SK-N-SH (cell line): ENCODE measurements around the gene RAD51B. TPM values are rescaled to one million over a fixed set of nuclear protein-coding genes. Genes with fewer than 3 reads are reported as not detected.

Experiments used
- CTCF ChIA-PET: fragments of 300-600, 350-600 bp; formaldehyde crosslinking; extraction: SDS; loops from one replicate; lab custom pipeline; 2021; lab: Yijun Ruan, JAX
- POLR2A ChIA-PET: fragments of 350-600 bp; sonication (Branson Sonifier 250); formaldehyde crosslinking; extraction: SDS; loops from one replicate; lab custom pipeline; 2020; ENCODE audit warnings: antibody characterized with exemption, inconsistent platforms; lab: Yijun Ruan, JAX
- DNase-seq: peaks from one replicate; pipeline ENCODE4 v3.0.0; 2012
- H2AFZ ChIP-seq: fragments of 200-600 bp; sonication (generic); 2 replicates; pipeline ENCODE4 v1.8.1; 2016; ENCODE audit warnings: antibody characterized with exemption, mild to moderate bottlenecking, low read depth
- H3F3A ChIP-seq: fragments of 200-600 bp; sonication (generic); replicated peaks from 2 replicates; pipeline ENCODE3; 2016; ENCODE audit warnings: antibody characterized with exemption, mild to moderate bottlenecking; ENCODE audit not compliant: insufficient read depth
- H3K27ac ChIP-seq, 2 experiments: fragments of 200-500 bp in 1 of 2; fragments of 200-600 bp in 1 of 2; sonication (Bioruptor generic) in 1 of 2; sonication (generic), shearing (Covaris generic) in 1 of 2; 2 replicates each; pipeline versions ENCODE4 v1.5.1 to v1.6.1; 2014 to 2016; ENCODE audit warnings: low read depth in 2 of 2, inconsistent platforms in 1 of 2, low read length in 1 of 2, mild to moderate bottlenecking in 1 of 2, mixed read lengths in 1 of 2
- H3K27me3 ChIP-seq: fragments of 200-600 bp; sonication (generic), shearing (Covaris generic); 2 replicates; pipeline ENCODE4 v1.6.1; 2016; ENCODE audit warnings: mixed run types; ENCODE audit not compliant: insufficient read depth
- H3K36me3 ChIP-seq, 2 experiments: fragments of 200-500 bp in 1 of 2; fragments of 200-600 bp in 1 of 2; sonication (Bioruptor generic) in 1 of 2; sonication (generic) in 1 of 2; replicated peaks in 1 of 2; 2 replicates each; pipeline versions ENCODE3 to v1.5.1; 2014 to 2016; ENCODE audit warnings: low read length in 1 of 2, mild to moderate bottlenecking in 1 of 2; ENCODE audit not compliant: insufficient read depth in 2 of 2, control insufficient read depth in 1 of 2
- H3K4me1 ChIP-seq, 2 experiments: fragments of 200-500 bp in 1 of 2; fragments of 200-600 bp in 1 of 2; sonication (Bioruptor generic) in 1 of 2; sonication (generic), shearing (Covaris generic) in 1 of 2; 2 replicates each; pipeline versions ENCODE4 v1.5.1 to v1.6.1; 2014 to 2016; ENCODE audit warnings: low read depth in 1 of 2, low read length in 1 of 2, mixed run types in 1 of 2; ENCODE audit not compliant: insufficient read depth in 2 of 2, control insufficient read depth in 1 of 2
- H3K4me2 ChIP-seq: fragments of 200-600 bp; sonication (generic), shearing (Covaris generic); 2 replicates; pipeline ENCODE4 v1.6.1; 2017; ENCODE audit warnings: mixed run types
- H3K4me3 ChIP-seq, 2 experiments: fragments of 200-500 bp in 1 of 2; fragments of 200-600 bp in 1 of 2; sonication (Bioruptor generic) in 1 of 2; sonication (generic), shearing (Covaris generic) in 1 of 2; 2 replicates each; pipeline versions ENCODE4 v1.5.1 to v1.8.1; 2014 to 2016; ENCODE audit warnings: low read depth in 2 of 2, inconsistent platforms in 1 of 2, low read length in 1 of 2, mild to moderate bottlenecking in 1 of 2, mixed read lengths in 1 of 2, moderate library complexity in 1 of 2
- H3K79me2 ChIP-seq: fragments of 200-600 bp; sonication (generic); 2 replicates; pipeline ENCODE4 v1.8.1; 2017; ENCODE audit warnings: mild to moderate bottlenecking; ENCODE audit not compliant: insufficient read depth
- H3K9ac ChIP-seq: fragments of 200-600 bp; sonication (generic); 2 replicates; pipeline ENCODE4 v1.6.1; 2017; ENCODE audit warnings: mixed run types
- H3K9me2 ChIP-seq: fragments of 200-600 bp; sonication (generic); 2 replicates; pipeline ENCODE4 v1.6.1; 2017; ENCODE audit warnings: mixed run types
- H3K9me3 ChIP-seq: fragments of 200-600 bp; sonication (generic); 2 replicates; pipeline ENCODE4 v1.6.1; 2017; ENCODE audit warnings: mixed run types, mild to moderate bottlenecking, moderate library complexity
- H4K20me1 ChIP-seq: fragments of 200-600 bp; sonication (generic); 2 replicates; pipeline ENCODE4 v1.6.1; 2017; ENCODE audit warnings: mild to moderate bottlenecking, mixed run types; ENCODE audit not compliant: insufficient read depth
- CTCF ChIP-seq: fragments of 200-600 bp; sonication (generic); IDR thresholded peaks from 2 replicates; pipeline ENCODE4 v1.6.1; 2017; ENCODE audit warnings: antibody characterized with exemption, mild to moderate bottlenecking, moderate library complexity
- ELF1 ChIP-seq: IDR thresholded peaks from 2 replicates; pipeline ENCODE4 v1.4.0; 2012
- EP300 ChIP-seq, 2 experiments: IDR thresholded peaks; 2 replicates each; pipeline versions ENCODE4 v1.4.0 to v1.6.1; 2012; ENCODE audit warnings: borderline replicate concordance in 1 of 2, low read depth in 1 of 2, low read length in 1 of 2
- EZH2phosphoT487 ChIP-seq: fragments of 200-600 bp; sonication (generic); IDR thresholded peaks from 2 replicates; pipeline ENCODE4 v1.6.1; 2017; ENCODE audit warnings: low read depth, mixed run types, mild to moderate bottlenecking, antibody characterized with exemption, moderate library complexity, borderline replicate concordance
- FOXJ3 ChIP-seq: sonication (generic); formaldehyde crosslinking; IDR thresholded peaks from 2 replicates; pipeline ENCODE4 v1.5.1; 2020; ENCODE audit warnings: mild to moderate bottlenecking, missing genetic modification reagents
- FOXM1 ChIP-seq: IDR thresholded peaks from 2 replicates; pipeline ENCODE4 v1.4.0; 2012; ENCODE audit warnings: low read depth, mild to moderate bottlenecking
- GATA2 ChIP-seq: sonication (generic); formaldehyde crosslinking; IDR thresholded peaks from 2 replicates; pipeline ENCODE4 v1.5.0; 2020; ENCODE audit warnings: mild to moderate bottlenecking, missing genetic modification reagents
- IRF3 ChIP-seq: fragments of 150-350 bp; IDR thresholded peaks from 2 replicates; pipeline ENCODE4 v1.6.1; 2016; ENCODE audit warnings: mild to moderate bottlenecking, low read depth, low read length
- JUND ChIP-seq: IDR thresholded peaks from 2 replicates; pipeline ENCODE4 v1.4.0; 2012
- MEF2A ChIP-seq: IDR thresholded peaks from 2 replicates; pipeline ENCODE4 v1.4.0; 2012; ENCODE audit warnings: low read depth, borderline replicate concordance
- MXI1 ChIP-seq: IDR thresholded peaks from 2 replicates; pipeline ENCODE4 v1.6.1; 2012; ENCODE audit warnings: mild to moderate bottlenecking, low read depth, low read length, improper control_type of control experiment
- POLR2AphosphoS5 ChIP-seq: IDR thresholded peaks from 2 replicates; pipeline ENCODE4 v1.6.1; 2012; ENCODE audit warnings: low read depth, low read length
- RAD21 ChIP-seq: IDR thresholded peaks from 2 replicates; pipeline ENCODE4 v1.6.1; 2012; ENCODE audit warnings: mild to moderate bottlenecking, low read length
- REST ChIP-seq: IDR thresholded peaks from 2 replicates; pipeline ENCODE4 v1.6.1; 2012; ENCODE audit warnings: mild to moderate bottlenecking, low read depth, low read length, moderate library complexity
- SMC3 ChIP-seq: IDR thresholded peaks from 2 replicates; pipeline ENCODE4 v1.6.1; 2012; ENCODE audit warnings: low read depth, low read length, improper control_type of control experiment
- TCF12 ChIP-seq: IDR thresholded peaks from 2 replicates; pipeline ENCODE4 v1.4.0; 2012
- TEAD4 ChIP-seq: IDR thresholded peaks from 2 replicates; pipeline ENCODE4 v1.4.0; 2012; ENCODE audit warnings: mild to moderate bottlenecking, borderline replicate concordance; ENCODE audit not compliant: insufficient read depth
- YY1 ChIP-seq: IDR thresholded peaks from 2 replicates; pipeline ENCODE4 v1.4.0; 2012; ENCODE audit warnings: low read depth, mild to moderate bottlenecking
- WGBS: methylation state at CpG from one replicate; pipeline ENCODE4 v1.1.6; 2017; ENCODE audit warnings: low lambda C conversion rate; 5-methylcytosine and 5-hydroxymethylcytosine counted together
- polyA plus RNA-seq, 3 experiments: library from polyadenylated mRNA; depleted of rRNA; stranded (reverse); fragments of >200 nt; gene quantifications; 2 replicates each; pipeline ENCODE4 v1.2.3, GENCODE V29; 2012
- TF ChIP-seq, protein P1 (sequence below): IDR thresholded peaks from 2 replicates; pipeline ENCODE4 v1.4.0; 2012; ENCODE audit warnings: low read depth, borderline replicate concordance
- TF ChIP-seq, protein P2 (sequence below): IDR thresholded peaks from 2 replicates; pipeline ENCODE4 v1.4.0; 2012; ENCODE audit warnings: low read depth

RAD51B gene
- polyA plus RNA-seq, 1 of the 3 experiments (the other 2 are of a cell fraction) = 6.0 TPM

DNA sequence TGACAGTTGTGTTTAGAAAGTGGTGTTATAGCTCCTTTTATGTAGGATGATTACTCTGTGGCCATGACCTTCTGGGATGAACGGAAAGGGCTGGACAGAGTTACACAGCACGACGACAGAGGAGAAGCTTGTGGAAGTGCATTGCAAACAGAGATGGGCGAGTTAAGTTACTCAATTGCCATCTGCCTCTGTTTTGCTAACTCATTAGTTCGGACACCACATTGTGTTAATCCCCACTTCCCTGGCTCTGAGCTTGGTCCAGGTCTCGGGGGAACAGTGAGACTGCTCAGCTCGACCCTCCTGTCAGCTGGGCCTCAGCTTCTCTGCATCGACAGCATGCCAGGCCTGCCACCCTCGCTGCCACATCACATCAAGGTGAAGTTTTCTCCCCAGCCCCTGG is 565.3 kb downstream of the RAD51B start:
- TF ChIP-seq, protein P1, sequence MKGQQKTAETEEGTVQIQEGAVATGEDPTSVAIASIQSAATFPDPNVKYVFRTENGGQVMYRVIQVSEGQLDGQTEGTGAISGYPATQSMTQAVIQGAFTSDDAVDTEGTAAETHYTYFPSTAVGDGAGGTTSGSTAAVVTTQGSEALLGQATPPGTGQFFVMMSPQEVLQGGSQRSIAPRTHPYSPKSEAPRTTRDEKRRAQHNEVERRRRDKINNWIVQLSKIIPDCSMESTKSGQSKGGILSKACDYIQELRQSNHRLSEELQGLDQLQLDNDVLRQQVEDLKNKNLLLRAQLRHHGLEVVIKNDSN = no peak
- TF ChIP-seq EZH2phosphoT487 (no peak), POLR2AphosphoS5 (no peak), CTCF (no peak), SMC3 (no peak), MEF2A (no peak), FOXM1 (no peak), GATA2 (CRISPR knock-in tag) (no peak), YY1 (no peak), TCF12 (no peak), REST (no peak), MXI1 (no peak), IRF3 (no peak), FOXJ3 (CRISPR knock-in tag) (no peak), EP300 (IDR thresholded peaks at IDR 0.05; ENCODE audit: borderline replicate concordance in 1 of 2, low read depth in 1 of 2, low read length in 1 of 2) (no peak), TEAD4 (no peak), ELF1 (no peak), JUND (no peak), RAD21 (no peak)
- TF ChIP-seq, protein P2, sequence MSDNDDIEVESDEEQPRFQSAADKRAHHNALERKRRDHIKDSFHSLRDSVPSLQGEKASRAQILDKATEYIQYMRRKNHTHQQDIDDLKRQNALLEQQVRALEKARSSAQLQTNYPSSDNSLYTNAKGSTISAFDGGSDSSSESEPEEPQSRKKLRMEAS = no peak
- TF ChIP-seq, all 33 proteins: peak for 0

More for the DNA sequence above, 565.3 kb downstream of the RAD51B start:
- H2AFZ ChIP-seq = no peak overlapping the region
- H3K27me3 ChIP-seq = no peaks in the 10 kb centered on the region
- H4K20me1 ChIP-seq = no peaks in the 10 kb centered on the region
- peaks cover 3% of the 10 kb centered on the region for H3F3A ChIP-seq
- ChIA-PET CTCF (interaction anchor here (1.2 kb wide), 1 partner anchor 433 kb away, joined by 4 read pairs; no protein-coding TSS in a partner anchor), POLR2A (no interaction called here)
- peaks cover 21 to 26% of the 10 kb centered on the region in 2 experiments; a peak in 3 of 4 replicates for H3K4me1 ChIP-seq
- H3K36me3 ChIP-seq = no peaks in the 10 kb centered on the region
- no peak overlapping the region for H3K9ac ChIP-seq
- H3K9me3 ChIP-seq = no peaks in the 10 kb centered on the region
- H3K9me2 ChIP-seq = no peaks in the 10 kb centered on the region
- no peaks in the 10 kb centered on the region for H3K79me2 ChIP-seq
- WGBS = 94% methylated on average over 7 of the region's 9 CpGs
- H3K4me2 ChIP-seq = no peak overlapping the region
- H3K4me3 ChIP-seq = no peak overlapping the region
- no peak for DNase-seq
- no peak overlapping the region for H3K27ac ChIP-seq
